Activated T-cell treated with anti-CD3 and anti-CD28 coated beads, Interleukin-2, amount 50 U/mL, for 72 hours (primary cell): ENCODE results near the gene NCCRP1. TPM values are rescaled to one million over a fixed set of nuclear protein-coding genes. Genes with fewer than 3 reads are reported as not detected.
A peak's percentile ranks its signal among the peaks of the same experiment; 100 is the strongest.
"Not testable (repeated sequence)": the region's sequence is repeated elsewhere in the genome, so short reads cannot be mapped to it uniquely, and the experiment has no call there.

ENCODE experiments used
- ATAC-seq, 2 donors: fragments of 150-1000 bp; cut with Tn5 transposase; replicated peaks in 1 of 2; 2 replicates each; pipeline ENCODE4 v1.10.0; 2021; ENCODE audit warnings: moderate library complexity in 2 of 2, mild to moderate bottlenecking in 1 of 2
- DNase-seq, 2 donors: peaks; one replicate each; pipeline ENCODE4 v3.0.0; 2021 to 2022; ENCODE audit warnings: mixed read lengths in 1 of 2
- H3K27ac Mint-ChIP-seq: one replicate; pipeline ENCODE4 v1.8.0; 2022; ENCODE audit warnings: mild to moderate bottlenecking, moderate library complexity, mixed read lengths
- H3K27me3 Mint-ChIP-seq: one replicate; pipeline ENCODE4 v1.8.0; 2022; ENCODE audit warnings: low read depth, mixed read lengths
- H3K36me3 Mint-ChIP-seq, 2 donors: one replicate each; pipeline ENCODE4 v1.8.0; 2022; ENCODE audit warnings: mixed read lengths in 2 of 2, mild to moderate bottlenecking in 1 of 2; ENCODE audit not compliant: insufficient read depth in 2 of 2
- H3K4me1 Mint-ChIP-seq: one replicate; pipeline ENCODE4 v1.8.0; 2022; ENCODE audit warnings: low read depth, mixed read lengths
- H3K4me3 Mint-ChIP-seq, 2 donors: one replicate each; pipeline ENCODE4 v1.8.0; 2022; ENCODE audit warnings: mild to moderate bottlenecking in 2 of 2, mixed read lengths in 2 of 2, moderate library complexity in 2 of 2
- H3K9me3 Mint-ChIP-seq, 2 donors: one replicate each; pipeline ENCODE4 v1.8.0; 2022; ENCODE audit warnings: mixed read lengths in 2 of 2
- total RNA-seq, 2 donors: library from RNA; stranded (reverse); gene quantifications; one replicate each; pipeline ENCODE4 v1.2.3, GENCODE V29; 2022

The NCCRP1 gene
- total RNA-seq, 2 donors from 2014 or later: not detected

GRCh38 chr19:39215323-39215722 is 18.6 kb downstream of the NCCRP1 start:
- H3K4me1 Mint-ChIP-seq, H3K36me3 Mint-ChIP-seq, H3K27ac Mint-ChIP-seq, DNase-seq, ATAC-seq, H3K4me3 Mint-ChIP-seq, H3K9me3 Mint-ChIP-seq: not testable (repeated sequence)
- H3K27me3 Mint-ChIP-seq: peaks cover 15% of the 10 kb centered on the region

GRCh38 chr19:39217094-39217493 is 20.3 kb downstream of the NCCRP1 start:
- Mint-ChIP-seq H3K9me3 (no peaks in the 10 kb centered on the region), H3K27me3 (peaks cover 19% of the 10 kb centered on the region), H3K27ac (no peak overlapping the region), H3K4me3 (no peak overlapping the region), H3K36me3 (no peaks in the 10 kb centered on the region), H3K4me1 (no peaks in the 10 kb centered on the region)
- DNase-seq (no peak), ATAC-seq (no peak)

- Mint-ChIP-seq H3K9me3 (no peaks in the 10 kb centered on the region), H3K27me3 (peaks cover 22% of the 10 kb centered on the region), H3K4me1 (no peaks in the 10 kb centered on the region), H3K4me3 (no peak overlapping the region), H3K27ac (no peak overlapping the region), H3K36me3 (no peaks in the 10 kb centered on the region)
- DNase-seq (no peak), ATAC-seq (no peak)
These were observed 21.7 kb downstream of the NCCRP1 start for GRCh38 chr19:39218230-39219007.

GRCh38 chr19:39219108-39219507 is 22.3 kb downstream of the NCCRP1 start:
- not testable (repeated sequence) for H3K4me3 Mint-ChIP-seq, H3K4me1 Mint-ChIP-seq, H3K36me3 Mint-ChIP-seq, H3K9me3 Mint-ChIP-seq, DNase-seq, H3K27ac Mint-ChIP-seq, ATAC-seq
- peaks cover 22% of the 10 kb centered on the region for H3K27me3 Mint-ChIP-seq

- H3K36me3 Mint-ChIP-seq: peaks cover 0 to 3% of the 10 kb centered on the region in 2 donors
- peaks cover 35% of the 10 kb centered on the region for H3K27me3 Mint-ChIP-seq
- no peaks in the 10 kb centered on the region for H3K9me3 Mint-ChIP-seq
- H3K4me1 Mint-ChIP-seq: peaks cover 4% of the 10 kb centered on the region
- no peak for ATAC-seq
- DNase-seq: no peak
- no peak overlapping the region for H3K27ac Mint-ChIP-seq
- no peak overlapping the region for H3K4me3 Mint-ChIP-seq
These were observed 27.0 kb downstream of the NCCRP1 start for GRCh38 chr19:39223703-39224279.

GRCh38 chr19:39224910-39225309 is 28.1 kb downstream of the NCCRP1 start:
- Mint-ChIP-seq H3K4me3 (no peak overlapping the region), H3K9me3 (no peaks in the 10 kb centered on the region), H3K27ac (no peak overlapping the region), H3K4me1 (peaks cover 4% of the 10 kb centered on the region), H3K36me3 (peaks cover 0 to 3% of the 10 kb centered on the region in 2 donors), H3K27me3 (peaks cover 29% of the 10 kb centered on the region)
- no peak for ATAC-seq
- no peak for DNase-seq

- Mint-ChIP-seq H3K27me3 (peaks cover 10% of the 10 kb centered on the region), H3K4me1 (no peaks in the 10 kb centered on the region), H3K27ac (no peak overlapping the region), H3K36me3 (no peaks in the 10 kb centered on the region), H3K4me3 (no peak overlapping the region), H3K9me3 (no peaks in the 10 kb centered on the region)
- ATAC-seq: no peak
- DNase-seq: no peak
These were observed 33.5 kb downstream of the NCCRP1 start for GRCh38 chr19:39230096-39230764.

- H3K27ac Mint-ChIP-seq: no peak overlapping the region
- H3K4me3 Mint-ChIP-seq: no peak overlapping the region
- DNase-seq: no peak
- peaks cover 8% of the 10 kb centered on the region for H3K4me1 Mint-ChIP-seq
- ATAC-seq: no peak
- H3K9me3 Mint-ChIP-seq: no peaks in the 10 kb centered on the region
- H3K27me3 Mint-ChIP-seq: no peaks in the 10 kb centered on the region
- H3K36me3 Mint-ChIP-seq: no peaks in the 10 kb centered on the region
These were observed 35.9 kb downstream of the NCCRP1 start for GRCh38 chr19:39232708-39233107.

- Mint-ChIP-seq H3K4me3 (peak overlapping the region; percentile 28 to 76), H3K36me3 (no peaks in the 10 kb centered on the region), H3K27ac (no peak overlapping the region), H3K9me3 (no peaks in the 10 kb centered on the region), H3K4me1 (peaks cover 17% of the 10 kb centered on the region), H3K27me3 (no peaks in the 10 kb centered on the region)
- peak; percentile 71 to 88 for ATAC-seq
- peak; percentile 21 to 54 for DNase-seq
These were observed 39.8 kb downstream of the NCCRP1 start for GRCh38 chr19:39236527-39236926.

GRCh38 chr19:39237200-39238184 is 40.7 kb downstream of the NCCRP1 start:
- peak overlapping the region; percentile 75 to 76 for H3K4me3 Mint-ChIP-seq
- peaks cover 17% of the 10 kb centered on the region for H3K4me1 Mint-ChIP-seq
- H3K27me3 Mint-ChIP-seq: no peaks in the 10 kb centered on the region
- ATAC-seq: peak; percentile 83 to 86
- no peaks in the 10 kb centered on the region for H3K36me3 Mint-ChIP-seq
- peak; percentile 49 to 54 for DNase-seq
- H3K9me3 Mint-ChIP-seq: no peaks in the 10 kb centered on the region
- peak overlapping the region; percentile 39 for H3K27ac Mint-ChIP-seq

GRCh38 chr19:39238209-39238608 is 41.4 kb downstream of the NCCRP1 start:
- H3K4me3 Mint-ChIP-seq: peak overlapping the region; percentile 75 to 76

GRCh38 chr19:39238944-39239343 is 42.2 kb downstream of the NCCRP1 start:
- ATAC-seq: no peak
- Mint-ChIP-seq H3K27ac (no peak overlapping the region), H3K36me3 (no peaks in the 10 kb centered on the region), H3K27me3 (no peaks in the 10 kb centered on the region), H3K9me3 (no peaks in the 10 kb centered on the region), H3K4me1 (peaks cover 17% of the 10 kb centered on the region), H3K4me3 (no peak overlapping the region)
- DNase-seq: no peak

More at GRCh38 chr19:39238209-39238608, 41.4 kb downstream of the NCCRP1 start:
- H3K36me3 Mint-ChIP-seq: no peaks in the 10 kb centered on the region
- DNase-seq: no peak
- peak overlapping the region; percentile 39 for H3K27ac Mint-ChIP-seq
- no peaks in the 10 kb centered on the region for H3K27me3 Mint-ChIP-seq
- H3K9me3 Mint-ChIP-seq: no peaks in the 10 kb centered on the region
- ATAC-seq: no peak
- H3K4me1 Mint-ChIP-seq: peaks cover 17% of the 10 kb centered on the region
